Measurements from ENCODE around the gene SCN9A. TPM values are rescaled to one million over a fixed set of nuclear protein-coding genes. Genes with fewer than 3 reads are reported as not detected.

SCN9A gene
- total and polyA plus RNA-seq, 4 donors = 1.5 to 46.4 (median 7.2) TPM

- Histone ChIP-seq H3K9me3 (ENCODE audit: control insufficient read depth in 4 of 4, insufficient read depth in 3 of 4, low read length in 3 of 4) (no peaks in the 10 kb centered on the region), H3K36me3 (ENCODE audit: control insufficient read depth in 4 of 4, insufficient read depth in 4 of 4, low read length in 4 of 4) (no peaks in the 10 kb centered on the region), H3K4me3 (no peak overlapping the region), H3K27ac (ENCODE audit: low read depth in 1 of 2, low read length in 1 of 2) (no peak overlapping the region), H3K27me3 (ENCODE audit: control insufficient read depth in 3 of 3, insufficient read depth in 3 of 3, low read length in 2 of 3) (no peaks in the 10 kb centered on the region), H3K9ac (ENCODE audit: insufficient read depth in 1 of 2, low read length in 2 of 2) (no peak overlapping the region), H3K4me1 (ENCODE audit: control insufficient read depth in 5 of 5, insufficient read depth in 5 of 5, low read length in 5 of 5) (no peaks in the 10 kb centered on the region)
- no peak for DNase-seq
- no peak for ATAC-seq (ENCODE audit: insufficient read depth, low FRiP score)
- TF ChIP-seq CTCF (IDR thresholded peaks at IDR 0.05; ENCODE audit: control extremely low read depth, extremely low read depth) = no peak
Observed at GRCh38 chr2:166152064-166152463, 223.7 kb downstream of the SCN9A start.

- TF ChIP-seq CTCF (IDR thresholded peaks at IDR 0.05; ENCODE audit: control extremely low read depth, extremely low read depth) = no peak
- H3K36me3 ChIP-seq (ENCODE audit: control insufficient read depth in 4 of 4, insufficient read depth in 4 of 4, low read length in 4 of 4) = no peaks in the 10 kb centered on the region
- H3K9me3 ChIP-seq (ENCODE audit: control insufficient read depth in 4 of 4, insufficient read depth in 3 of 4, low read length in 3 of 4) = no peaks in the 10 kb centered on the region
- ATAC-seq (ENCODE audit: insufficient read depth, low FRiP score) = no peak
- DNase-seq = peak in 1 of 3 donors; percentile 10
- H3K9ac ChIP-seq (ENCODE audit: insufficient read depth in 1 of 2, low read length in 2 of 2) = no peak overlapping the region
- no peaks in the 10 kb centered on the region for H3K27me3 ChIP-seq (ENCODE audit: control insufficient read depth in 3 of 3, insufficient read depth in 3 of 3, low read length in 2 of 3)
- 69 to 79% methylated on average over 7 of the region's 7 CpGs for WGBS, 2 donors
- no peak overlapping the region for H3K27ac ChIP-seq (ENCODE audit: low read depth in 1 of 2, low read length in 1 of 2)
- H3K4me1 ChIP-seq (ENCODE audit: control insufficient read depth in 5 of 5, insufficient read depth in 5 of 5, low read length in 5 of 5) = no peaks in the 10 kb centered on the region
- no peak overlapping the region for H3K4me3 ChIP-seq
Observed at GRCh38 chr2:166148500-166149400, 227.0 kb downstream of the SCN9A start.

DNA sequence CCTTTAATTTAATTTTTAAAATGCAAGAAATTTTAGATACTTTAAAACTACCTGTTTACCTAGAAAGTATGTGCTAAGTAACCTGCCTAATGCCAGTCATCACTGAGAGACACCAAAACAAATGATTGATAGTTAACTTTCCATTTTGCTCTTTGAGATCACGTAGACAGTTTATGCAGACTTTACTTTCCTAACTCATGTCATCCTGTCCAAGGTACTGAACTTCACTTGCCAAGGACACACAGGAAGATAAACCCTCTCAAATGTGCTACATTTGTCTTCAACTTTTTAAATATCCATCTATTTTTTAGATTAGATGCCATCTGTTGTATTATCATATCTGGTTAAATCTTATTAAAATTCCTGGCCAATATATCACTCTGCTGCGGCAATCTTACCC, 227.9 kb downstream of the SCN9A start:
- no peak for ATAC-seq (ENCODE audit: insufficient read depth, low FRiP score)
- 76 to 83% methylated on average over 2 of the region's 2 CpGs for WGBS, 2 donors
- Histone ChIP-seq H3K4me3 (no peak overlapping the region), H3K9me3 (ENCODE audit: control insufficient read depth in 4 of 4, insufficient read depth in 3 of 4, low read length in 3 of 4) (no peaks in the 10 kb centered on the region), H3K9ac (ENCODE audit: insufficient read depth in 1 of 2, low read length in 2 of 2) (no peak overlapping the region), H3K27ac (ENCODE audit: low read depth in 1 of 2, low read length in 1 of 2) (no peak overlapping the region), H3K36me3 (ENCODE audit: control insufficient read depth in 4 of 4, insufficient read depth in 4 of 4, low read length in 4 of 4) (no peaks in the 10 kb centered on the region), H3K27me3 (ENCODE audit: control insufficient read depth in 3 of 3, insufficient read depth in 3 of 3, low read length in 2 of 3) (no peaks in the 10 kb centered on the region), H3K4me1 (ENCODE audit: control insufficient read depth in 5 of 5, insufficient read depth in 5 of 5, low read length in 5 of 5) (no peaks in the 10 kb centered on the region)
- DNase-seq = no peak
- TF ChIP-seq CTCF (IDR thresholded peaks at IDR 0.05; ENCODE audit: control extremely low read depth, extremely low read depth) = no peak

Other genes starting within 250 kb of the SCN9A start
- gene SCN1A, start 247.9 kb downstream of the SCN9A start, total RNA-seq = 10 to 100 TPM; 18.6 to 32.6 TPM
- gene SCN1A, start 247.9 kb downstream of the SCN9A start, polyA plus RNA-seq = 10 to 100 TPM in 1 of 2 donors, 1 to 10 TPM in 1; 2.1 to 10.4 TPM
- gene SCN7A, start 118.3 kb upstream of the SCN9A start, total RNA-seq = 100 to 1,000 TPM in 1 of 2 donors, 10 to 100 TPM in 1; 39.8 to 178 TPM
- gene SCN7A, start 118.3 kb upstream of the SCN9A start, polyA plus RNA-seq = 1 to 10 TPM; 6.1 to 7.5 TPM

Data from lung (tissue), 12 donors.